Measurements from ENCODE around the gene PLCD4.

GRCh38 chr2:218662377-218662776, 54.7 kb downstream of the PLCD4 start:
- TF ChIP-seq CTCF (IDR thresholded peaks at IDR 0.05) (no peak), POLR2A (IDR thresholded peaks at IDR 0.05) (no peak)
